Prostate gland (tissue), 2 donors: Measurements from ENCODE around the gene OAS2.

Experiments
- CTCF ChIP-seq, 4 experiments: fragments of 200-600 bp in 2 of 4; fragments of 450-650 bp in 2 of 4; sonication (generic) in 2 of 4; IDR thresholded peaks; 1 replicate in 3 of 4; 2 replicates in 1 of 4; pipeline ENCODE4 v1.5.1; 2016 to 2019; ENCODE audit warnings: antibody characterized with exemption in 4 of 4, mild to moderate bottlenecking in 2 of 4, moderate library complexity in 2 of 4
- POLR2A ChIP-seq: fragments of 450-650 bp; IDR thresholded peaks from one replicate; pipeline ENCODE4 v1.6.1; 2016; ENCODE audit warnings: antibody characterized with exemption, mild to moderate bottlenecking

- no peak for TF ChIP-seq CTCF (IDR thresholded peaks at IDR 0.05)
- TF ChIP-seq POLR2A, result no peak
These were observed 48.0 kb upstream of the OAS2 start for GRCh38 chr12:112930350-112930749.
